Panc1 (cell line): ENCODE measurements around the gene ERC2. TPM values are rescaled to one million over a fixed set of nuclear protein-coding genes. Genes with fewer than 3 reads are reported as not detected.

Experiments used
- ATAC-seq: fragments of 200-7000 bp; cut with Tn5 transposase; 2 replicates; pipeline ENCODE4 v1.9.1; 2020; ENCODE audit warnings: mild to moderate bottlenecking, moderate library complexity
- BruUV-seq: library from RNA; stranded (reverse); fragments of 400-500 nt; replicated peaks from 2 replicates; lab custom pipeline; 2021; lab: Mats Ljungman, UMichigan
- CTCF ChIA-PET: fragments of 300-600 bp; sonication (Branson Sonifier 250); formaldehyde crosslinking; loops from one replicate; lab custom pipeline; 2022; ENCODE audit warnings: antibody characterized with exemption; lab: Charles Lee
- POLR2A ChIA-PET: fragments of 300-600 bp; sonication (Branson Sonifier 250); formaldehyde crosslinking; loops from one replicate; lab custom pipeline; 2022; ENCODE audit warnings: antibody characterized with exemption; lab: Charles Lee
- DNase-seq: peaks from one replicate; pipeline ENCODE4 v3.0.0-alpha.2; 2010; ENCODE audit warnings: low read depth, low spot score
- H3K27ac ChIP-seq: 2 replicates; pipeline ENCODE4 v1.5.1; 2011; ENCODE audit warnings: mild to moderate bottlenecking, low read length, inconsistent platforms
- H3K27me3 ChIP-seq: fragments of 200-500 bp; sonication (Bioruptor generic); 2 replicates; pipeline ENCODE4 v1.6.0; 2014; ENCODE audit warnings: low read length, inconsistent platforms; ENCODE audit not compliant: control insufficient read depth, insufficient read depth
- H3K36me3 ChIP-seq: fragments of 200-500 bp; sonication (Bioruptor generic); 2 replicates; pipeline ENCODE4 v1.5.1; 2014; ENCODE audit warnings: inconsistent platforms, mild to moderate bottlenecking, low read length, moderate library complexity; ENCODE audit not compliant: control insufficient read depth, insufficient read depth
- H3K4me1 ChIP-seq: 2 replicates; pipeline ENCODE4 v1.5.1; 2011; ENCODE audit warnings: inconsistent platforms, mild to moderate bottlenecking, low read length, moderate library complexity; ENCODE audit not compliant: control insufficient read depth, insufficient read depth
- H3K4me3 ChIP-seq, 2 experiments: 2 replicates each; pipeline ENCODE4 v1.5.1; 2011 to 2012; ENCODE audit warnings: low read depth in 2 of 2, low read length in 2 of 2, mild to moderate bottlenecking in 2 of 2, inconsistent platforms in 1 of 2, moderate library complexity in 1 of 2
- H3K9me3 ChIP-seq: fragments of 200-500 bp; sonication (Bioruptor generic); 2 replicates; pipeline ENCODE4 v1.5.1; 2014; ENCODE audit warnings: low read depth, mild to moderate bottlenecking, inconsistent platforms, low read length, moderate library complexity; ENCODE audit not compliant: control insufficient read depth, insufficient read depth
- CTCF ChIP-seq: fragments of 450-650 bp; IDR thresholded peaks from 2 replicates; pipeline ENCODE4 v1.5.1; 2017; ENCODE audit warnings: mild to moderate bottlenecking
- POLR2AphosphoS5 ChIP-seq: IDR thresholded peaks from 2 replicates; pipeline ENCODE4 v1.6.1; 2012; ENCODE audit warnings: mild to moderate bottlenecking, low read depth, low read length, moderate library complexity
- REST ChIP-seq, 2 experiments: IDR thresholded peaks; 2 replicates each; pipeline ENCODE4 v1.6.1; 2011 to 2012; ENCODE audit warnings: low read depth in 2 of 2, control low read depth in 1 of 2, low read length in 1 of 2, mild to moderate bottlenecking in 1 of 2, moderate library complexity in 1 of 2; ENCODE audit not compliant: insufficient read depth in 1 of 2
- SIN3A ChIP-seq: IDR thresholded peaks from 2 replicates; pipeline ENCODE4 v1.6.1; 2012; ENCODE audit warnings: low read depth, mild to moderate bottlenecking, low read length, moderate library complexity, borderline replicate concordance; ENCODE audit not compliant: insufficient read depth
- TCF7L2 ChIP-seq: IDR thresholded peaks from 2 replicates; pipeline ENCODE4 v1.6.1; 2011; ENCODE audit warnings: mild to moderate bottlenecking, low read depth, low read length, inconsistent platforms
- in situ Hi-C: cut with HindIII; loops from 2 replicates; pipeline ENCODE4 v1.10.0; 2016; ENCODE audit warnings: low sequenced_read_pairs, low pct_unique_long_range_greater_than_20kb
- intact Hi-C: fragments of 100-400 bp; cut with micrococcal nuclease; formaldehyde crosslinking; loops from one replicate; pipeline ENCODE4 v1.10.0; 2022; ENCODE audit not compliant: unreplicated experiment
- total RNA-seq: library from RNA; stranded (reverse); gene quantifications from one replicate; pipeline ENCODE4 v1.2.1, GENCODE V29; 2021; ENCODE audit not compliant: unreplicated experiment

Gene ERC2
- total RNA-seq, 1 experiment from 2014 or later = 0.33 TPM

GRCh38 chr3:55498520-55498919 is 969.7 kb downstream of the ERC2 start:
- intact Hi-C loops = no loop called here
- ChIA-PET POLR2A (no interaction called here), CTCF (no interaction called here)
- Histone ChIP-seq H3K4me3 (no peak overlapping the region), H3K9me3 (no peaks in the 10 kb centered on the region), H3K36me3 (no peaks in the 10 kb centered on the region), H3K27me3 (no peaks in the 10 kb centered on the region), H3K4me1 (no peaks in the 10 kb centered on the region), H3K27ac (no peak overlapping the region)
- no peak for ATAC-seq
- no TSS peak for BruUV-seq
- TF ChIP-seq CTCF = no peak
- TF ChIP-seq TCF7L2 = no peak
- TF ChIP-seq SIN3A = no peak
- no peak for TF ChIP-seq POLR2AphosphoS5
- TF ChIP-seq REST (IDR thresholded peaks at IDR 0.05; ENCODE audit: insufficient read depth in 1 of 2, low read depth in 2 of 2, low read length in 1 of 2) = no peak
- DNase-seq = no peak
- in situ Hi-C loops = no loop called here

- DNase-seq (no peak), ATAC-seq (no peak)
- in situ Hi-C loops (no loop called here), intact Hi-C loops (no loop called here)
- Histone ChIP-seq H3K4me3 (no peak overlapping the region), H3K27me3 (no peaks in the 10 kb centered on the region), H3K27ac (no peak overlapping the region), H3K9me3 (no peaks in the 10 kb centered on the region), H3K36me3 (no peaks in the 10 kb centered on the region), H3K4me1 (no peaks in the 10 kb centered on the region)
- CTCF ChIA-PET = no interaction called here
- POLR2A ChIA-PET = no interaction called here
- no TSS peak for BruUV-seq
- TF ChIP-seq CTCF (no peak), REST (IDR thresholded peaks at IDR 0.05; ENCODE audit: insufficient read depth in 1 of 2, low read depth in 2 of 2, low read length in 1 of 2) (no peak), POLR2AphosphoS5 (no peak), SIN3A (no peak), TCF7L2 (no peak)
These were observed 971.0 kb downstream of the ERC2 start for GRCh38 chr3:55497250-55497649.
